MG63 (cell line): ENCODE measurements around the gene LAMA1. TPM values are rescaled to one million over a fixed set of nuclear protein-coding genes. Genes with fewer than 3 reads are reported as not detected.
A peak's percentile ranks its signal among the peaks of the same experiment; 100 is the strongest.

Experiments
- DNase-seq: peaks from one replicate; pipeline ENCODE4 v3.0.0-alpha.2; 2020
- H3K27me3 ChIP-seq: fragments of 250-450 bp; sonication (Bioruptor Pico); 2 replicates; pipeline ENCODE4 v1.5.1; 2020; ENCODE audit warnings: mild to moderate bottlenecking, moderate library complexity
- H3K36me3 ChIP-seq: fragments of 250-450 bp; sonication (Bioruptor Pico); 2 replicates; pipeline ENCODE4 v1.5.1; 2020; ENCODE audit warnings: mild to moderate bottlenecking, moderate library complexity
- H3K4me3 ChIP-seq: fragments of 250-450 bp; sonication (Bioruptor Pico); 2 replicates; pipeline ENCODE4 v1.5.1; 2020; ENCODE audit warnings: mild to moderate bottlenecking, moderate library complexity
- H3K9me3 ChIP-seq: fragments of 250-450 bp; sonication (Bioruptor Pico); 2 replicates; pipeline ENCODE4 v1.5.1; 2020; ENCODE audit warnings: mild to moderate bottlenecking, moderate library complexity
- total RNA-seq: library from RNA; depleted of rRNA; stranded (reverse); fragments of >200 nt; shearing (Covaris generic); gene quantifications from 2 replicates; pipeline ENCODE4 v1.2.3, GENCODE V29; 2014; ENCODE audit warnings: low replicate concordance

LAMA1 gene
- total RNA-seq, 1 experiment from 2014 or later = 1.6 TPM

DNA sequence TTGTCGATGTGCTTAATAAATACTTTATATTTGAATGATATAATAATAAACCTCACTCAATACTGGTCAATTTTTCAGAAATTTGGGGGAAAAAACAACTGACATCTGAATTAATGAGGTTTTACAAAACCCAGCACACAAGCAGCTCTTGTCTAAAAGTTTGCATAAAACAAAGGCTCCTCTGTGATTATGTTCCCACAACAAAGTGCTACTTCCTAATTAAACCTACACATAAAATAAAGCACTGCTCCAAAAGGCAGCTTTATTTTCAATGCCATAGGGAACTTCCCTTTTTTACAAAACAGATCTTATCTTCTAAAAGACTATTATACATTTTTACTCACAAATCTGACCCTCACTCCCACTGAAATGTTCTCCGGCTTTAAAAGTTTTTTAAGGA, 47.1 kb downstream of the LAMA1 start:
- Histone ChIP-seq H3K27me3 (no peaks in the 10 kb centered on the region), H3K9me3 (no peaks in the 10 kb centered on the region), H3K4me3 (no peak overlapping the region), H3K36me3 (no peaks in the 10 kb centered on the region)
- no peak for DNase-seq

DNA sequence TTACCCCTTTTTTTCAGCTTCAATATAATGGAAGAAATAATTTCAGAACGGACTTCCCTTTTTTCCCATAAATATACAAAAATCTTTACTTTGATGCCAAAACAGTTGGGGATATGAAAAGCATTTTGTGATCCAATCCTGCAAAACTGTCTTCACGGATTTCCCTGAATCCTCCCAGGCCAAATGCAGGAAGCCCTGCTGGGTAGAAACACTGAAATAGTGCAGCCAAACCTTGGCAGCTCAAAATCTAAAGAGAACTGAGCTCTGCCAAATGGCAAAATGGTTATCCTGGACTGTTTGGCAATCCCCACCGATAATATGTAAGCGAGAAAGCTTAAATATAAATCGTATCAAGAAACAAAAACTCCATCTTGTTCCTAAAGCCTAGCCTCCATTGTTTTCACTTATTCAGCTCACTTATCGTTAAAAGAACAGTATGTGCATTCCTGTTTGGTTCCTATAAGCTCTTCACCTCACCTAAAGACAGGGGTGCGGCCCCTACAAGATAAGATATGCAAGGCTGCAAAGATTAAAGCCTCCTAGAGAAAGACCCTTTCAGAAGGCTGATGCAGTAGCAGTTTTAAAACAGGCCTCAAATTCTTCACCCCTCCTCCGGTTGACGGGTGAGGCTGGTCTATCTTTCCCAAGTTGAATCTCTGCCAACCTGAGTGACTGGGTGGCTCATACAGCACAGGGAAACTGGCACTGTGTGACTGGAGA, 48.6 kb downstream of the LAMA1 start:
- DNase-seq = no peak
- H3K9me3 ChIP-seq = no peaks in the 10 kb centered on the region
- no peaks in the 10 kb centered on the region for H3K36me3 ChIP-seq
- no peak overlapping the region for H3K4me3 ChIP-seq
- H3K27me3 ChIP-seq = no peaks in the 10 kb centered on the region

DNA sequence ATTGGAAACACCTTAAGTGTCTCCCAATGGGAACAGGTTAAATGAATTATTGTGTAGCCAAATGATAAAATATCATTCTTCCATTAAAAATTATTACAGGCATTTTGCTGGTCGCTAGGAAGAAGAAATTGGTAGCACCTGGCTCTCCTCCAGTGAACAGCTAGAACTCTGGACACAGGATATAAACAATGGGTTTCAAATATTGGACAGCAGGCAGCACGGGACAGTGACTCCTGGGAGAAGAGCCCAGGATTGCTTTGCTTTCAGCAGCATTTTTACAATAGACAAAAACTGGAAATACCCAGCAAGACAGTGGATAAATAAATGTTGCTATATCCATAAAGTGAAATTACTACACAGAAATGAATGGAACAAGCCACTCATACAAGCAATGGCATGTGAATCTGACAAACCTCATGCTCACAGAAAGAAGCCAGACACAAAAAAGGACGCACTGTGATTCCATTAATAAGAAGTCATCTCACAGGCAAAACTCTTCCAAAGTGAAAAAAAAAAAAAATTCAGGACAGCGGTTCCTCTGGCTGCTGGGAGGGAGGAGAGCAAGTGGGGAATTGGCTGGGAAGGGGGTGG, 50.5 kb downstream of the LAMA1 start:
- no peak for DNase-seq
- Histone ChIP-seq H3K9me3 (no peaks in the 10 kb centered on the region), H3K27me3 (no peaks in the 10 kb centered on the region), H3K36me3 (no peaks in the 10 kb centered on the region), H3K4me3 (no peak overlapping the region)

DNA sequence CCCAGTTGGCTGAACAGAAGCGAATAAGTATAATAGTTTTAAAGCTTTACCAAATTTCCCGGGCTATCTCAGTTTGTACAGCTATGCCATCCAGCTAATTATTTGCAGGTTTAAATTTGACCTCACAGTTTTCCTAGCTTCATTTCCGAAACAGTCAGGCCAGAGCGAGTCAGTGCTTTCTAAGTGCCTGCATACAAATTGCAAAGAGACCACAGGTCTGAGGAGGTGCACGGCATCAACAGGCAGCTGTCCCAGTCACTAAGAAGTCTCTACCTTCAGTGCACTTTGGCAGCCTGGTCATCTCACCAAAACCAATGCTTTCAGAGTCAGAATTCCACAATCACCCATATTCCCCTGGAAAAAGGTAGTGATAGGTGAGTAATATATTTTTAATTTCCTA, 51.9 kb downstream of the LAMA1 start:
- H3K9me3 ChIP-seq = no peaks in the 10 kb centered on the region
- no peaks in the 10 kb centered on the region for H3K27me3 ChIP-seq
- H3K4me3 ChIP-seq = no peak overlapping the region
- DNase-seq = no peak
- no peaks in the 10 kb centered on the region for H3K36me3 ChIP-seq

DNA sequence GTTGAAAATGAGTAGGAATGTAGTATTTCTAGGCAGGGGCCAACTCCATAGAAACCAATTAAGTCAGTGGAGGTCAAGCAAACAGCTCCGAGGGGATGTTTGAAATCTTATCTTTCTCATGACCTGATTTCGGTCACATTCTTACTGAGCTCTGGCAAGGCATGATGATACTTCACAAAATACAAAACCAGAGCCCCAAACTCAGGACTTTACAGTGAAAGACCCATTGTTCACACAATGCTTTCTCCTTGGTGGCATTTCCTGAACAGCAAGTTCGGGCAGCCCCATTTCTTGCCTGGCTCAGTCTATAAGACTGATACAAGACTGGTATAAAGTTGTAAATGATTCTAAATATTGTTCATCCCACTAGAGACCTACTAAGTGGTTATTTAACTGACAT, 53.3 kb downstream of the LAMA1 start:
- H3K36me3 ChIP-seq = no peaks in the 10 kb centered on the region

GRCh38 chr18:7062811-7063210, 54.8 kb downstream of the LAMA1 start:
- Histone ChIP-seq H3K27me3 (no peaks in the 10 kb centered on the region), H3K9me3 (no peaks in the 10 kb centered on the region), H3K36me3 (no peaks in the 10 kb centered on the region), H3K4me3 (no peak overlapping the region)
- DNase-seq = no peak

More for the DNA sequence above, 53.3 kb downstream of the LAMA1 start:
- DNase-seq = no peak
- Histone ChIP-seq H3K27me3 (no peaks in the 10 kb centered on the region), H3K4me3 (no peak overlapping the region), H3K9me3 (no peaks in the 10 kb centered on the region)

DNA sequence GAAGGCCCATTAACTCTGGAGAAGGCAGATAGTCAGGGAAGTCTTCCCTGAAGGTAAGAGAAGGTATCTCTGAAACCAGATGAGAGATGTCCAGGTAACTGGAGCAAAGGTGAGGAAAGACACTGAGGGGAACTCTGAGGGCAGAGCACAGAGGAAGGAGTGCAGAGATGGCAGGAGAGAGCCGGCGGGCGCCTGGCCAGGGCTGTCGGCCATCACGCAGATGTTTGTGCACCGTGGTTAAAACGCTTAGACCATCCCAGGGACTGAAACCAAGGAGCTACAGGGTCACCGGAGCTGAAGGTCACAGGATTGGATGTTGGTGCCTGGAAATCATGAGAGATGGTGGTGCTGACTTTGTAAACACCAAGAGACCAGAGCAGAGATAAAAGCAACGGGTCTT, 55.4 kb downstream of the LAMA1 start:
- no peaks in the 10 kb centered on the region for H3K27me3 ChIP-seq
- no peaks in the 10 kb centered on the region for H3K9me3 ChIP-seq
- no peak for DNase-seq
- no peak overlapping the region for H3K4me3 ChIP-seq
- no peaks in the 10 kb centered on the region for H3K36me3 ChIP-seq

DNA sequence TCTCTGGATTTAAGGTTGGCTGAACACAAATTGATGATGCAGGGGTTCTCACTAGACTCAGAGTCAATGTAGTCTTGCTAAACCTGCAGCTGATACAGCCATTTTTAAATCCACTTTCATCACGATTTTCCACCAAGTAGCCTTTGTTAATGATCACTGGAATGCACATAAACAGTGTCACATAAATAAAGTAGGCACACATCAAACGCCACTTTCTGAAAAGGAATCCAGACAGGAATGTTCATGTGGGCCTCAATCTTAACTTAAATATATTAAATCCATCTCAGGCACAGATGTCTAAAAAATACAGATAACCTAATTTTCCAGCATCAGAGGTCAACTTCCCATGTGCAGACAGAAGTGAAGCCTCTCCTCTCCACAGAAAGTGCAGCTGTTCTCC, 58.3 kb downstream of the LAMA1 start:
- Histone ChIP-seq H3K36me3 (no peaks in the 10 kb centered on the region), H3K9me3 (no peaks in the 10 kb centered on the region), H3K27me3 (no peaks in the 10 kb centered on the region), H3K4me3 (no peak overlapping the region)
- DNase-seq = no peak

DNA sequence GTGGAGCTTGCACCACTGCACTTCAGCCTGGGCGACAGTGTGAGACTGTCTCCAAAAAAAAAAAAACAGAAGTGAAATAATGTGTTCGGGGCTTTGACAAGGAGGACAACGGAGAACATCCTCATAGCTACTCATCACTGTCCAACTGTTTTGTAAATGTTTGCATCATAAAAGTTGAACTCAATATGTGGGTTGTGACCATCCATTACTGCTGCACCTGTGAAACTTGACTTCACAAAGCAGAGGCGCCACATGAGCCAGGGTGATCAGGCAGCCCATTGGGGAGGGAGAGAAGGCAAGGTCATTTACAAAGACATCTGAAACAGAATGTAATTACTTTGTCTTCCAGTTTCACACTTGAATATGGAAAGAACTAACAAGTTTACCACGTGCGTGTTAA, 61.6 kb downstream of the LAMA1 start:
- Histone ChIP-seq H3K36me3 (no peaks in the 10 kb centered on the region), H3K4me3 (no peak overlapping the region), H3K9me3 (no peaks in the 10 kb centered on the region), H3K27me3 (no peaks in the 10 kb centered on the region)
- no peak for DNase-seq

- Histone ChIP-seq H3K36me3 (no peaks in the 10 kb centered on the region), H3K9me3 (no peaks in the 10 kb centered on the region), H3K27me3 (no peaks in the 10 kb centered on the region), H3K4me3 (no peak overlapping the region)
- no peak for DNase-seq
Measured at GRCh38 chr18:7049951-7050350, 67.6 kb downstream of the LAMA1 start.

GRCh38 chr18:7048081-7048480, 69.5 kb downstream of the LAMA1 start:
- Histone ChIP-seq H3K4me3 (no peak overlapping the region), H3K9me3 (no peaks in the 10 kb centered on the region), H3K36me3 (no peaks in the 10 kb centered on the region), H3K27me3 (no peaks in the 10 kb centered on the region)
- DNase-seq = no peak

DNA sequence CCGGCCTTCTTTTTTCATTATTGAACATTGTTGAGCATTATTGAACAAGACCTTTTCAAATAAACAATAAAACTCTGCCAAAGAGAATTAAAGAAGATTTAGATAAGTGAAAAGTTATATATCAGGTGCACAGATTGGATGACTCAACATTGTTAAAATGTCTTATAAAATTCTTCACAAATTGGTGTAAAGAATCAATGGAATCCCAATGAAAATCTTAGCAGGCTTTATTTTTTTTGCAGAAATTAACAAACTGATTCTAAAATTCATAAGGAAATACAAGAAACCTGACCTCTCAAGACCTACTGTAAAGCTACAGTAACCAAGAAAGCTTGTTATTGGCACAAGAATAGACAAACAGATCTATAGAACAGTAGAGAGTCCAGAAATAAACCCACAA, 70.3 kb downstream of the LAMA1 start:
- Histone ChIP-seq H3K9me3 (no peaks in the 10 kb centered on the region), H3K36me3 (no peaks in the 10 kb centered on the region), H3K4me3 (no peak overlapping the region), H3K27me3 (no peaks in the 10 kb centered on the region)
- no peak for DNase-seq

GRCh38 chr18:7038330-7038851, 79.2 kb downstream of the LAMA1 start:
- peak; percentile 90 for DNase-seq
- H3K36me3 ChIP-seq = no peaks in the 10 kb centered on the region
- H3K9me3 ChIP-seq = no peaks in the 10 kb centered on the region
- H3K27me3 ChIP-seq = no peaks in the 10 kb centered on the region
- H3K4me3 ChIP-seq = peak overlapping the region; percentile 30

GRCh38 chr18:7037470-7037869, 80.1 kb downstream of the LAMA1 start:
- Histone ChIP-seq H3K9me3 (no peaks in the 10 kb centered on the region), H3K4me3 (no peak overlapping the region), H3K27me3 (no peaks in the 10 kb centered on the region), H3K36me3 (no peaks in the 10 kb centered on the region)
- no peak for DNase-seq

DNA sequence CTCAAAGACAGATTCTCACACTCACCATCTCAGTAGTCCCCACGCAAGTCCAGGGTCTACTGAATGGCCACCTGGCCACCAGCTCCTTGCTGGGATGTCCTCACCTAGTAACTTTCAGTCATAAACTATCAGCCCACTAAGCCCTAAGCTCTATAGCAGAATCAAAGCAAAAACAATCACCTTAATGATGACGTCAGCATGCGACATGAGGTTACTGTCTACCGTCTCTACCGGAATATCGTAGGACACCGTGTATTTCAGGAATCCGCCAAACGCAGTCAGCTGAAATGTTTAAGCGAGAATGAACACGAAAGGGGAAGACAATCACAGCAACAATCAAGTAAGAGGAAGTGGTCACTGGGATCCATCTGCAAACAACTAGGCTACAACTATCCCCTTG, 81.8 kb downstream of the LAMA1 start:
- no peaks in the 10 kb centered on the region for H3K27me3 ChIP-seq
- no peak for DNase-seq
- no peaks in the 10 kb centered on the region for H3K9me3 ChIP-seq
- H3K36me3 ChIP-seq = no peaks in the 10 kb centered on the region
- H3K4me3 ChIP-seq = no peak overlapping the region

DNA sequence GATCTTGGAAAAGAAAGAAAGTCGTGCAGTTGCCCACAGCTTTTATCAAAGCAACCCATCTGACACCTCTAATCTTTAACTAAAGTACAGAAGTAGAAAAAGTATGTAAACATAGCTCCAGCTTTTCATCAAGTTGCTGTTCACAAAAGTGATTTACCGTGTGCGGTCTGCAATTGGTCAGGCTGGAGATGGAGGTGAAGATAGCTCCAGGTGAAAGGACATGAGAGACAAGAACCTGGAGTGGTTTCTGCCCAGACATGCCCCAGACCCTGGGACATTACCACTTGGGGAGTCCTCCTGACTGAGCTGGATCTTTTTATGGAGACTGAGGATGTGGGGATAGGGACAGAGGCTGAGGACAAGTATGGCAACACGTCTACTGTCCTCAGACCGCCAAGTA, 82.7 kb downstream of the LAMA1 start:
- no peak for DNase-seq
- Histone ChIP-seq H3K4me3 (no peak overlapping the region), H3K27me3 (no peaks in the 10 kb centered on the region), H3K9me3 (no peaks in the 10 kb centered on the region), H3K36me3 (no peaks in the 10 kb centered on the region)

DNA sequence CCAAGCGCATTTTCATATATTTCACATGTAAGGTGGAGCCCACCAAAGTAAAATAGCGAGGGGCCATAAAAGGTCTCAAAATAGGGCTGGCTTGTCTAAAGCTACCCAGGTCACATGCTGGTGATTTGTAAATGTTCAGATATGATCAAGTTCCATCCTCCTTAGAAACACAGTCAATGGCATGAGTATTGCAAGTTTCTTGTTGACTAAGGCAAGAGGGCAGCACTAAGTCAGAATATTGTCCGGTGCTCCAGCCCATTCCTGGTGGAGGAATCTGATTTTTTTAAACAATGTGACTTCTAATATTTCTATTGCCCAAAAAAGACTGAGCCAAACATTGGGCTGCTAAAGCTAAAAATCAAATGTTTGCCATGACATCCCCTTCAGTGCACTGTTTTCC, 85.1 kb downstream of the LAMA1 start:
- Histone ChIP-seq H3K4me3 (no peak overlapping the region), H3K36me3 (no peaks in the 10 kb centered on the region), H3K27me3 (no peaks in the 10 kb centered on the region), H3K9me3 (no peaks in the 10 kb centered on the region)
- no peak for DNase-seq

DNA sequence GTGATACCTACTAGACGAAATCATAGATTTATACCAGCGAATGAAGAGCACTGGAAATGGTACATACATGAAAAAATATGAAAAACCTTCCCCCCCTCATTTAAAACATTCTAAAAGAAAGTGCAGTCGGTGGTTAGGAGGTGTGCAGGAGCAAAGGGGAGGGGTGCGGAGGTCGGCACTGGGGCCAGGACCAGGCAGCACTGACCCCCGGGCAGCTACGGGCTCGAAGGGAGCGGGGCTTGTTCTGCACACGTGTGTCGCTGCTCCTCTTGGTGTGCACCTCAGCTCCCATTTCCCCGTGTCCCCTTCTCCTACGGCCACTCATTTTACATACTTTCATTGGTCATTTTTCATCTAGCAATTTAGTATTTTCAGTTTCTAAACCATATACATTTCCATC, 89.0 kb downstream of the LAMA1 start:
- Histone ChIP-seq H3K4me3 (no peak overlapping the region), H3K9me3 (no peaks in the 10 kb centered on the region), H3K27me3 (no peaks in the 10 kb centered on the region), H3K36me3 (no peaks in the 10 kb centered on the region)
- DNase-seq = no peak
